ENCODE results near the gene NUDT16.
"Not testable (repeated sequence)": the region's sequence is repeated elsewhere in the genome, so short reads cannot be mapped to it uniquely, and the experiment has no call there.

The NUDT16 gene

GRCh38 chr3:131381445-131382291 lies at the start of gene NUDT16:
NUDT16 (plus strand) TSS chr3:131381774; CDS start chr3:131381805, 31 bp downstream.
- DNase-seq: peak; percentile 90

GRCh38 chr3:131338948-131339640 lies 42.5 kb upstream of the NUDT16 start:
- DNase-seq: no peak

GRCh38 chr3:131341761-131342160 lies 39.8 kb upstream of the NUDT16 start:
- no peak for DNase-seq

GRCh38 chr3:131348911-131349310 lies 32.7 kb upstream of the NUDT16 start:
- DNase-seq: no peak

- DNase-seq: no peak
Measured at GRCh38 chr3:131349454-131349853, 32.1 kb upstream of the NUDT16 start.

- DNase-seq: no peak
Measured at GRCh38 chr3:131349946-131350347, 31.6 kb upstream of the NUDT16 start.

GRCh38 chr3:131350506-131350905 lies 31.1 kb upstream of the NUDT16 start:
- DNase-seq: no peak

GRCh38 chr3:131353016-131353877 lies 28.3 kb upstream of the NUDT16 start:
- DNase-seq: no peak

- no peak for DNase-seq
Measured at GRCh38 chr3:131353986-131354385, 27.6 kb upstream of the NUDT16 start.

- no peak for DNase-seq
Measured at GRCh38 chr3:131356006-131356595, 25.5 kb upstream of the NUDT16 start.

GRCh38 chr3:131357275-131357674 lies 24.3 kb upstream of the NUDT16 start:
- DNase-seq: no peak

GRCh38 chr3:131360191-131360755 lies 21.3 kb upstream of the NUDT16 start:
- DNase-seq: no peak

GRCh38 chr3:131361066-131361463 lies 20.5 kb upstream of the NUDT16 start:
- DNase-seq: not testable (repeated sequence)

- DNase-seq: peak; percentile 55
Measured at GRCh38 chr3:131361464-131362421, 19.8 kb upstream of the NUDT16 start.

- no peak for DNase-seq
Measured at GRCh38 chr3:131363275-131363674, 18.3 kb upstream of the NUDT16 start.

- no peak for DNase-seq
Measured at GRCh38 chr3:131370935-131371687, 10.5 kb upstream of the NUDT16 start.

GRCh38 chr3:131371688-131372066 lies 9.9 kb upstream of the NUDT16 start:
- no peak for DNase-seq

- DNase-seq: no peak
Measured at GRCh38 chr3:131374741-131375140, 6.8 kb upstream of the NUDT16 start.

GRCh38 chr3:131380821-131381444 lies 641 bp upstream of the NUDT16 start:
- DNase-seq: not testable (repeated sequence)

Measured in NCI-H2029 (cell line).